Measurements from ENCODE around the gene CYFIP1.

DNA sequence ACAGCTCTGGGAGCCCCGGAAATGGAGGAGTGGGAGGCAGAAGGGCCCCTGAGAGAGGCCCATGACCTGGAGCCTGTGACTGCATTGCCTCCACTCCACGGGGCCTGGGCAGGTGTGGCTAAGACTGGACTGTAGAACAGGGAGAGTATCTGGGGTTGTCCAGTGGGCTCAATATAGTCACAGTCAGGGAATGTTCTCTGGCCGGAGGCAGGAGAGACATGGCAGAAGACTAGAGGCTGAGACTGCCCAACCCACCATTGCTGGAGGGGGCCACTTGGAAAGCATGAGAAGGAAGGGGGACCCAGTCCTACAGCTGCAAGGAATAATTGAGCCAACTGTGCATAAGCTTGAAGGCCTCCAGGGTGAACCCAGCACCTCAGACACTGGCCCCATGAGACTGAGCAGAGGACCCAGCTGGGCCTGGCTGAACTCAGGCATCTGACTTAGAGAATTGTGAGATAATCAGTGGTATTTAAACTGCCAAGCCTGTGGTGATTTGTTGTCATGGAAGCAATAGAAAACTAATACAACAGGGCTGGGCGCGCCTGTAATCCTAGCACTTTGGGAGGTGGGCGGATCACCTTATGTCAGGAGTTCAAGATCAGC, 108.6 kb downstream of the CYFIP1 start:
- TF ChIP-seq ETV6 (IDR thresholded peaks at IDR 0.05; ENCODE audit: borderline replicate concordance in 1 of 2, low read depth in 2 of 2, low read length in 1 of 2) (no peak), ETV6 (CRISPR knock-in tag; IDR thresholded peaks at IDR 0.05; ENCODE audit: borderline replicate concordance) (no peak), NFIC (IDR thresholded peaks at IDR 0.05) (no peak), ELF1 (tag; IDR thresholded peaks at IDR 0.05) (no peak), NRF1 (conservative IDR thresholded peaks at IDR 0.05 in 1 of 2, IDR thresholded peaks at IDR 0.05 in 1 of 2) (no peak), JUN (IDR thresholded peaks at IDR 0.05; ENCODE audit: borderline replicate concordance, low read depth, low read length) (no peak), JUN (CRISPR knock-in tag; IDR thresholded peaks at IDR 0.05; ENCODE audit: borderline replicate concordance) (no peak), YY1 (IDR thresholded peaks at IDR 0.05; ENCODE audit: borderline replicate concordance in 1 of 3, control insufficient read depth in 1 of 3, extremely low read depth in 1 of 3, insufficient read depth in 3 of 3, insufficient read length in 1 of 3, insufficient replicate concordance in 2 of 3, low read depth in 1 of 3, low read length in 2 of 3) (no peak), CHD4 (IDR thresholded peaks at IDR 0.05; ENCODE audit: insufficient read depth, insufficient replicate concordance, low read depth, low read length, poor library complexity, severe bottlenecking) (no peak)
- TF ChIP-seq, protein P1, sequence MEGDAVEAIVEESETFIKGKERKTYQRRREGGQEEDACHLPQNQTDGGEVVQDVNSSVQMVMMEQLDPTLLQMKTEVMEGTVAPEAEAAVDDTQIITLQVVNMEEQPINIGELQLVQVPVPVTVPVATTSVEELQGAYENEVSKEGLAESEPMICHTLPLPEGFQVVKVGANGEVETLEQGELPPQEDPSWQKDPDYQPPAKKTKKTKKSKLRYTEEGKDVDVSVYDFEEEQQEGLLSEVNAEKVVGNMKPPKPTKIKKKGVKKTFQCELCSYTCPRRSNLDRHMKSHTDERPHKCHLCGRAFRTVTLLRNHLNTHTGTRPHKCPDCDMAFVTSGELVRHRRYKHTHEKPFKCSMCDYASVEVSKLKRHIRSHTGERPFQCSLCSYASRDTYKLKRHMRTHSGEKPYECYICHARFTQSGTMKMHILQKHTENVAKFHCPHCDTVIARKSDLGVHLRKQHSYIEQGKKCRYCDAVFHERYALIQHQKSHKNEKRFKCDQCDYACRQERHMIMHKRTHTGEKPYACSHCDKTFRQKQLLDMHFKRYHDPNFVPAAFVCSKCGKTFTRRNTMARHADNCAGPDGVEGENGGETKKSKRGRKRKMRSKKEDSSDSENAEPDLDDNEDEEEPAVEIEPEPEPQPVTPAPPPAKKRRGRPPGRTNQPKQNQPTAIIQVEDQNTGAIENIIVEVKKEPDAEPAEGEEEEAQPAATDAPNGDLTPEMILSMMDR (IDR thresholded peaks at IDR 0.05 in 2 of 3, conservative IDR thresholded peaks at IDR 0.05 in 1 of 3; ENCODE audit: insufficient read depth in 2 of 3, low read depth in 1 of 3, low read length in 3 of 3) = no peak
- TF ChIP-seq, protein P2, sequence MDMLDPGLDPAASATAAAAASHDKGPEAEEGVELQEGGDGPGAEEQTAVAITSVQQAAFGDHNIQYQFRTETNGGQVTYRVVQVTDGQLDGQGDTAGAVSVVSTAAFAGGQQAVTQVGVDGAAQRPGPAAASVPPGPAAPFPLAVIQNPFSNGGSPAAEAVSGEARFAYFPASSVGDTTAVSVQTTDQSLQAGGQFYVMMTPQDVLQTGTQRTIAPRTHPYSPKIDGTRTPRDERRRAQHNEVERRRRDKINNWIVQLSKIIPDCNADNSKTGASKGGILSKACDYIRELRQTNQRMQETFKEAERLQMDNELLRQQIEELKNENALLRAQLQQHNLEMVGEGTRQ (CRISPR knock-in tag; IDR thresholded peaks at IDR 0.05) = no peak
- TF ChIP-seq, protein P3, sequence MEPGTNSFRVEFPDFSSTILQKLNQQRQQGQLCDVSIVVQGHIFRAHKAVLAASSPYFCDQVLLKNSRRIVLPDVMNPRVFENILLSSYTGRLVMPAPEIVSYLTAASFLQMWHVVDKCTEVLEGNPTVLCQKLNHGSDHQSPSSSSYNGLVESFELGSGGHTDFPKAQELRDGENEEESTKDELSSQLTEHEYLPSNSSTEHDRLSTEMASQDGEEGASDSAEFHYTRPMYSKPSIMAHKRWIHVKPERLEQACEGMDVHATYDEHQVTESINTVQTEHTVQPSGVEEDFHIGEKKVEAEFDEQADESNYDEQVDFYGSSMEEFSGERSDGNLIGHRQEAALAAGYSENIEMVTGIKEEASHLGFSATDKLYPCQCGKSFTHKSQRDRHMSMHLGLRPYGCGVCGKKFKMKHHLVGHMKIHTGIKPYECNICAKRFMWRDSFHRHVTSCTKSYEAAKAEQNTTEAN (CRISPR knock-in tag; IDR thresholded peaks at IDR 0.05) = no peak
- TF ChIP-seq, protein P4, sequence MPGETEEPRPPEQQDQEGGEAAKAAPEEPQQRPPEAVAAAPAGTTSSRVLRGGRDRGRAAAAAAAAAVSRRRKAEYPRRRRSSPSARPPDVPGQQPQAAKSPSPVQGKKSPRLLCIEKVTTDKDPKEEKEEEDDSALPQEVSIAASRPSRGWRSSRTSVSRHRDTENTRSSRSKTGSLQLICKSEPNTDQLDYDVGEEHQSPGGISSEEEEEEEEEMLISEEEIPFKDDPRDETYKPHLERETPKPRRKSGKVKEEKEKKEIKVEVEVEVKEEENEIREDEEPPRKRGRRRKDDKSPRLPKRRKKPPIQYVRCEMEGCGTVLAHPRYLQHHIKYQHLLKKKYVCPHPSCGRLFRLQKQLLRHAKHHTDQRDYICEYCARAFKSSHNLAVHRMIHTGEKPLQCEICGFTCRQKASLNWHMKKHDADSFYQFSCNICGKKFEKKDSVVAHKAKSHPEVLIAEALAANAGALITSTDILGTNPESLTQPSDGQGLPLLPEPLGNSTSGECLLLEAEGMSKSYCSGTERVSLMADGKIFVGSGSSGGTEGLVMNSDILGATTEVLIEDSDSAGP (CRISPR knock-in tag; IDR thresholded peaks at IDR 0.05) = no peak

All from K562 (cell line).